H54 (cell line): ENCODE data around the gene DDX47.

ENCODE experiments used
- DNase-seq: peaks from one replicate; pipeline ENCODE4 v3.0.0; 2011; ENCODE audit warnings: low spot score, mixed read lengths; ENCODE audit not compliant: insufficient read length
- FAIRE-seq: peaks from 3 replicates; lab custom pipeline; 2011; peaks lifted over from hg19 to GRCh38; lab: Jason Lieb, UNC
- POLR2A ChIP-seq: IDR thresholded peaks from 2 replicates; pipeline ENCODE4 v1.6.1; 2011; ENCODE audit warnings: low read depth, mild to moderate bottlenecking, low read length

Gene DDX47

DNA sequence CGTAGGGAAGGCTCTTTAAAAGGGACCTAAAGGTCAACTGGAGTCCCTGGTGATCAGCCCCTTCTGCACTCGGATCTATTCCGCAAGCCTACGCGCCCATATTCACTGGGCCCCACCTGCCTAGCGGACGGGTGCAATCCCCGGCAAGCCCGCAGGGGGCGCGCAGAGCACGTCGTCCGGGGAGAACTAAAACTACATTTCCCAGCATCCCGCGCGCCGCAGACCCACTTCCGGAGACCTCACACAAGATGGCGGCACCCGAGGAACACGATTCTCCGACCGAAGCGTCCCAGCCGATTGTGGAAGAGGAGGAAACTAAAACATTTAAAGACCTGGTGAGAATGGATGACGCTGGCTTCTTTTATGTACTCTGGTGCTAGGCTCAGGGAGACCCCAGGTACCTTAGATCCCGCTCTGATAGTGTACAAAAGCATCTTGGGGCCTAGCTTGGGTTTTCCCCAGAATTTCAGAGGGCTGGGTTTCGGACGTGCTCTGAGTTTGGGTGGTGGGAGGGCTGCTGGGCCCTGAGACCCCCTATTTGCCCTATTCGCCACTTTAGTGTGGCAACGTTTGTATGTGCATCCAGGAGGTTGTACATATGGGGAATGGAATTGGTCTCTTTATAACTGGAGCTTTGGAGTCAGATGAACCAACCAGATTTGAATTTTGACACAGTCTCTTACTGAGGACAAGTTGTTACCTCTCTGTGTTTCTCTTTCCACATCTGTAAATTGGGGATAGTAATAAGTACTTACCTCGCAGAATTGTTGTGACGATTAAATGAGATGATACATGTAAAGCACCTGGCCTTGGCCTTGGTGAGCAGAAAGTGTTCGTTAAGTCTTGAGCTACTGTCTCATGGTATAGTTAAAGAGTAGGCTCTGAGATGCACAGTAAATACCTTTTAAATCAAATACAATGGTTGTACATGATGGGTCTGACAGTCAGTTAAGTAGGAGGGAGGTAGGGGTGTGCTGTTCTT lies at the start of gene DDX47:
DDX47 (plus strand) TSS at position 227 of the 982 bp plus-strand sequence; CDS start at position 249, 22 bp downstream.
- FAIRE-seq (peak; percentile 55), DNase-seq (peak; percentile 54)
- peak; percentile 40; the same call in 1 of the 2 replicates for TF ChIP-seq POLR2A

DNA sequence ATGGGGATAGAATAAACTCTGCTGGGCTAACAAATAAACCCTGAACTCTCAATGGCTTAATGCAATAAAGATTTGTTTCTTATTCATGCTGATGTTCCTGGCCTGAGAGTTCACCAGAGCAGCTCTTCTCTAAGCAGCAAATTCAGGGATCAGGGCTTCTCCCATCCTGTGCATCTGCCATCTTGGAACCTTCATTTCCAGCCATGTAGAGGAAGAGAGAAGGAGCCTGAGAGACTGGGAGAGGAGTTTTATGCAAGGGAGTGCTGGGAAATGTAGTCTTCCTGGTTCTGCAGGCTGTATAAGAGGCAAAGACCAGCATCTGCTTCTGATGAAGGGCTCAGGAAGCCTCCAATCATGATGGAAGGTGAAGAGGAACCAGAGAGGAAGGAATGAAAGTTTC lies 48.3 kb upstream of the DDX47 start:
- TF ChIP-seq POLR2A = no peak
- FAIRE-seq (no peak), DNase-seq (no peak)

DNA sequence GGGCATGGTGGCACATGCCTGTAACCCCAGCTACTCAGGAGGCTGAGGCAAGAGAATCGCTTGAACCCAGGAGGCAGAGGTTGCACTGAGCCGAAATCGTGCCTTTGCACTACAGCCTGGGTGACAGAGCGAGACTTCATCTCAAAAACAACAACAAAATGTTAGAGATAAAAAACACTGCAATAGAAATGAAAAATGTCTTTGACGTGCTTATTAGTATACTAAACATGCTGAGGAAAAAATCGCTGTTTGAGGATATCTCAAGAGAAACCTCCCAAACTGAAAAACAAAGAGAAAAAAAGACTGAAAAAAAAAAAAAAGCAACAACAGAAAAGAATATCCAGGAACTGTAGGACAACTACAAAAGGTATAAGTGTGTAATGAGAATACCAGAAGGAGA lies 42.9 kb upstream of the DDX47 start:
- no peak for TF ChIP-seq POLR2A
- FAIRE-seq (no peak), DNase-seq (no peak)

DNA sequence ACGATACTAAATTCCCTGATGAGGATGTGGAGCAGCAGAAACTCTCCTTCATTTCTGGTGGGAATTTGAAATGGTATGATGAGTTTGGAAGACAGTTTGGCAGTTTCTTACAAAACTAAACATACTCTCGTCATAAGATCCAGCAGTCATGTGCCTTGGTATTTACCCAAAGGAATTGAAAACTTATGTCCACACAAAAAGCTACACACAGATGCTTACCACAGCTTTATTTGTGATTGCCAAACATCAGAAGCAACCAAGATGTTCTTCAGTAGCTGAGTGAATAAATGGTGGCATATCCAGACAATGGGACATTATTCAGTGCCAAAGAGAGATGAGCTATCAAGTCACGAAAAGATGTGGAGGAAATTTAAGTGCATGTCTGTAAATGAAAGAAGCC lies 38.4 kb upstream of the DDX47 start:
- FAIRE-seq = peak; percentile 48
- no peak for TF ChIP-seq POLR2A
- DNase-seq = no peak

DNA sequence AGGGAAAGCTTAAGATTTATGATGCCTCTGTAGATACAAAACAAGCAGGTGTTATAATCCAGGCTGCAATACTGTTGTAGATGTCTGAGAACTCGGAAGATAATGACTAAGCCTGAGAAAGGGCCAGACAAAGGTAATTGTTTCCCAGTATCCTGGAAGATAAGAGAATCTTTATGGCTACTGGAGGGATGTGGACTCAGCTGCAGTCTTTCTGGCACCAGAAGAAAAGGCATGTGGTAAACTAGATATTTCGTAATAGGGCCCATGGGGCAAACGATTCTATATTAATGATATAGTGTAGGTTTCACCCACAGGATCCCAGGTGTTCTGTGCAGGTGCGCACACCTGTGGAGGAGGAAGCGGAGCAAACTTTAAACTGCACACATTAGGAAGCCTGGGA lies 36.9 kb upstream of the DDX47 start:
- no peak for TF ChIP-seq POLR2A
- DNase-seq (no peak), FAIRE-seq (peak; percentile 58)

DNA sequence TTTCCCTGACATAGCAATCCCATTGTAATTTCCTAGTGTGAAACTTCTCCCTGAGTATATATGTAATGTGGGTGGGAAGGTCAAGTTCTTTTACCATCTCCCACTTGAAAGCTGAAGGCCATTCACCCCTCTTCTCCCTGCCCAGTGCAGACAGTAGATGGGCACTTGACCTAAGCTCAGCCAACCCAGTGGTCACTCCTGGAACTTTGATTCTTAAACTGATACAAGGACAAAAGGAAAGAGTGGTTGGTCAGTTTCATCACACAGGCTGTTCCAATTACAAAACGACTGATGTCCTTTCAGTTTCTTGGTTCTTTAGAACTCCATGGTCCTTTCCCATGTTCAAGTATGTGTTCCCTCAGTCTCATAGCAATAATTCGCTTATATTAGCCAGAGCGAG lies 36.1 kb upstream of the DDX47 start:
- FAIRE-seq = peak; percentile 33
- no peak for TF ChIP-seq POLR2A

DNA sequence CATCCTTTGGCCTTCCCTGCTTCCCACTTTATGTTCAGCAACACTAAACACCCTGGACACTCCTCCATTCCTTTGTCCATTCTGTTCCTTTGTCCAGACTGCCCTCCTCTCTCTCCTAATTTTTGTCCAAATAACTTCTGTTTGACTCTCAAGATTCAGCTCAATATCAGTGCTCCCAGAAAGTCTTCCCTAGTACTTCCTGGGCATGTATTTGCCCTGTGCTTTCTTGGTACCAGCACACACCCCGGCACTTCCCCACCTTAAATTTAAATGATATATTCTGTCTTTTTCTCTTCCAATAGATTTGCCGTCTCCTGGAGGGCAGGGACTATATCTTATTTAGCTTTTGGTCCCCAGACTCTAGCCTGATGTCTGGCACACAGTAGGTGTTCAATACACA lies 34.1 kb upstream of the DDX47 start:
- DNase-seq (no peak), FAIRE-seq (no peak)
- TF ChIP-seq POLR2A = no peak

More for the DNA sequence above, 36.1 kb upstream of the DDX47 start:
- no peak for DNase-seq

DNA sequence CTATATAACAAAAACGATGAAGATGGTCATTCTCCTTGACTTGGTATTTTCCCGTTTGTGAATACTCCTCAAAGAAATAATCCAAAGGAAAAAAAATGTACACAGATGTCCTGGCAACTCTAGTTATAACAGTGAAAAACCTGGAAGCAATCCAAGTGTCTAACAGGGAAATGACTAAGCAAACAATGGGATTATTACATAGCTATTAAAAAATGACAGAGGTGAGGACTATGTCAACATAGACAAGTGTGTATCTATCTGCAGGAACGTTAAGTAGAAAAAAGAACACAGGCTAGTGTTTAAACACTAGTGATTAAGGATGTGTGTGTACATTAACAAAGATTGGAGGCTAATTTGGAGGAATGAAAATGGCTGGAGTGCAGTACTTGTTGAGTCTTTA lies 33.6 kb upstream of the DDX47 start:
- TF ChIP-seq POLR2A = no peak
- no peak for DNase-seq
- peak; percentile 86 for FAIRE-seq

DNA sequence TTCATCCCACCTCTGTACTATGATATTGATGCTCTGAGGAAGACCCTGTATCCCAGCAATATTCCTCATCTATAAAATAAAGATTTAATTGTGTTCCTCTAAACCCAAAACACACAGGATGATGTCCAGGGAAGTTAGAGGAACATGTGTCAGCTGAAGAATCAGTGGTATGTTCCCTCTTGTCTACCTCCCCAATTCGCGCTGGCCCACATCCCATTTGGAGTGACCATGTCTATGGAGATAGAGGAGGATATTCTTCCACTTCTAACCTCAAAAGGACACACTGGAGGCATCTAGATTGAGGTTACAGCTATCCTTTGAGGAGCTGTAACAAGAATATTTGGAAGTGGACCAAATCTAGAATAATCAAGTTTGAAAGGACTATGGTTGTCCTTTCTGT lies 29.0 kb upstream of the DDX47 start:
- no peak for DNase-seq
- FAIRE-seq = no peak
- no peak for TF ChIP-seq POLR2A

DNA sequence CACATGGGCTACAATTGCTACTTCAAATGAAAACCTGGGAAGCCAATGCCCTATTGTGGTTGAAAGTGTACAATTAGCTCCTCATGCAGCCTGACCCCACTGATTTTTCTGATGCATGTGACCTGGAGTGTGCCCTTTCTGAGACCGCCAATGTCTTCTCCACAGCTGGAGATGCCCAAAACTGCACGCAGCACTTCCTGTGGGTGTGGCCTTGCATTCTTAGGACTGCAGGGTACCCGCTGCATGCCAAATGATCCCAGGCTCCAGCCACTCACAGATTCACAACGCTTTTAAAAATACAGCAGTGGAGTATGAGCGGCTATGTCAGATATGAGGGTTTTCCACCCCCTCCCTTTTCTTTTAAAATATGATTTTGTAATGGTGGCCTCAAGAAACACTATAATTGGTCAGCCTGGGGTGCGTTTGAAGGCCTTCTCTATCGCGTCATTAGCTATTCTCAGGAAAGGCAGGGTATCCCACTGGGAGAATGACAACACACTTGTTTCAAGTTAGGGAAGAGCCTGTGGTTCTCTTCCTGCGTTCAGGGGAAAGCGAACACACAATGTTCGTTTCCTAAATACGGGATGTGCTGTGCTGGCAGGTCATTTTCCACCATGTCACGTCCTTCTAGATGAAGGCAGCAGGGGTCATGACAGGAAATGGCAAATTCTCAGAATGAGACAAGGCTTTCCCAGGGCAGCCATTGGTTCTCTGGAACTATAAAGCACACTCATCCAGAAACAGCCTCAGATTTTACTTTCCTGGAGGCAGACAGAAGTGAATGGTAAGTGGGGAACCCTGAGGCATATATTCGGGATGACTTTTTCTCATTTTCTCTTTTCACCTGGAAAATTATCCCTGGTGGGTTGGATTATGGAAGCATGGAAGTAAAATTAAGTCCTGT lies 28.0 kb upstream of the DDX47 start, which contains the start of gene APOLD1:
APOLD1 (plus strand) TSS at position 749 of the 904 bp plus-strand sequence; CDS start at position 782, 33 bp downstream.
- FAIRE-seq = no peak
- no peak for TF ChIP-seq POLR2A
- no peak for DNase-seq

DNA sequence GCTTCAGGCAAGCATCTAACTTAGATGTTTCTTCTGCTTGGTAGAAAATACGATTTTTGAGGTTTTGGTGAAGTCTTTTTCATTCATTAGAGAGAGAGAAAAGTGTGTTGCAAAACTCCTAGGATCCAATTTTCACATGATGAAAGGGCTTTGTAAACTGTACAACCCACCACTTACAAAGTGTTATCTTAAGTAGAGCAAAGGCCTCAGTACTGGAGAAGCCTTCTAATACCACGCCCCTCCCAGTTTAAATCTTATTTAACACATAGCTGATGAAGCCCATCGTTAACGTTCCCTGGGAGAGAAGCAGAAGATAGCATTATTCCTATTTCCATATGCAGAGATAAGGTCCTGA lies 26.8 kb upstream of the DDX47 start:
- no peak for TF ChIP-seq POLR2A
- DNase-seq (no peak), FAIRE-seq (no peak)

DNA sequence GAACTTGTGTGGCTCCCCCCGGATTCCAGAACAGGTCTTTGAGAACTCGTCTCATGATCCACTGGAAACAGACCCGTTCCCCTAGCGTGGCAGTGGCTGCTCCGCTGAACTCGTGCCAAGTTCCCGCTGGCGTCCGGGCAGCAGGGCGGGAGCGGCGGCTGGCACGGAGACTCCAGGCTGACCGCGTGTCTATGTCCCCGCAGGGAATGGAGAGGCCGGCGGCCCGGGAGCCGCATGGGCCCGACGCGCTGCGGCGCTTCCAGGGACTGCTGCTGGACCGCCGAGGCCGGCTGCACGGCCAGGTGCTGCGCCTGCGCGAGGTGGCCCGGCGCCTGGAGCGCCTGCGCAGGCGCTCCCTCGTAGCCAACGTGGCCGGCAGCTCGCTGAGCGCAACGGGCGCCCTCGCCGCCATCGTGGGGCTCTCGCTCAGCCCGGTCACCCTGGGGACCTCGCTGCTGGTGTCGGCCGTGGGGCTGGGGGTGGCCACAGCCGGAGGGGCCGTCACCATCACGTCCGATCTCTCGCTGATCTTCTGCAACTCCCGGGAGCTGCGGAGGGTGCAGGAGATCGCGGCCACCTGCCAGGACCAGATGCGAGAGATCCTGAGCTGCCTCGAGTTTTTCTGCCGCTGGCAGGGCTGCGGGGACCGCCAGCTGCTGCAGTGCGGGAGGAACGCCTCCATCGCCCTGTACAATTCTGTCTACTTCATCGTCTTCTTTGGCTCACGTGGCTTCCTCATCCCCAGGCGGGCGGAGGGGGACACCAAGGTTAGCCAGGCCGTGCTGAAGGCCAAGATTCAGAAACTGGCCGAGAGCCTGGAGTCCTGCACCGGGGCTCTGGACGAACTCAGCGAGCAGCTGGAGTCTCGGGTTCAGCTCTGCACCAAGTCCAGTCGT lies 26.2 kb upstream of the DDX47 start:
- TF ChIP-seq POLR2A = peak; percentile 82
- no peak for FAIRE-seq
- DNase-seq = peak; percentile 69

DNA sequence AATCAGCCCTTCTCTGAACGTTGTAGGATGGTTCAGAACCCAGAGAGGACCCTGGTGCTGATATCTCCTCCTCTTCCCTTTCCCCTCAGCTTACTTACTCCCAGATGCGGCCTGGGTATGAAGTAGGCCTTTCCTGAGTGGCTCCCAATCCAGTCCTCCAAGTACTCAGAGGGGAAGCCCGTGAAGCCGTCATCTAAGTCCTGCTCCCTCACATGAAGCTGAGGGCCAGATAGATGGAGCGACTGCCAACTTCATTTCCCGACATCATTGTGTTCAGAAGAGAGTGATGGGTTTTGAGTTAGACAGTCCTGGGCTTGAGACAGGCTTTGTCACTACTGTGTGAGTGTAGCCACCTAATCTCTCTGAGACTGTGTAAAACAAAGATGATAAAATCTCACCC lies 25.0 kb upstream of the DDX47 start:
- DNase-seq (no peak), FAIRE-seq (no peak)
- no peak for TF ChIP-seq POLR2A
